GM12878 (cell line): Measurements from ENCODE around the gene ZDHHC19. TPM values are rescaled to one million over a fixed set of nuclear protein-coding genes. Genes with fewer than 3 reads are reported as not detected.

Experiments used
- ATAC-seq: fragments of 200-7000 bp; cut with Tn5 transposase; 3 replicates; pipeline ENCODE4 v1.9.1; 2020; ENCODE audit warnings: mild to moderate bottlenecking, moderate library complexity
- BruUV-seq: library from RNA; stranded (reverse); fragments of 400-500 nt; replicated peaks from 2 replicates; lab custom pipeline; 2021; lab: Mats Ljungman, UMichigan
- CTCF ChIA-PET: fragments of 300-600 bp; sonication (Branson Sonifier 250); formaldehyde crosslinking; extraction: SDS; loops from one replicate; lab custom pipeline; 2021; ENCODE audit warnings: inconsistent platforms; lab: Yijun Ruan, JAX
- POLR2A ChIA-PET: fragments of 350-600 bp; formaldehyde crosslinking; extraction: SDS; loops from one replicate; lab custom pipeline; 2021; ENCODE audit warnings: inconsistent platforms; lab: Charles Lee
- RAD21 ChIA-PET: fragments of 300-600 bp; sonication (Branson Sonifier 250); formaldehyde crosslinking; loops from one replicate; lab custom pipeline; 2023; ENCODE audit warnings: antibody characterized with exemption; ENCODE audit not compliant: unreplicated experiment; lab: Charles Lee
- SMC1A ChIA-PET: fragments of 300-600 bp; sonication (Branson Sonifier 250); formaldehyde crosslinking; loops from one replicate; lab custom pipeline; 2023; ENCODE audit not compliant: unreplicated experiment, uncharacterized antibody; lab: Charles Lee
- DNase-seq: peaks from one replicate; pipeline ENCODE4 v3.0.0-alpha.2; 2011; ENCODE audit warnings: low read depth, low spot score
- FAIRE-seq: peaks from 3 replicates; lab custom pipeline; 2011; peaks lifted over from hg19 to GRCh38; lab: Jason Lieb, UNC
- H2AFZ ChIP-seq: 2 replicates; pipeline ENCODE4 v1.6.0; 2011; ENCODE audit warnings: low read depth, low read length, control low read depth; ENCODE audit not compliant: control insufficient read depth
- H3K27ac ChIP-seq: 2 replicates; pipeline ENCODE4 v1.5.1; 2011; ENCODE audit warnings: control low read depth; ENCODE audit not compliant: control insufficient read depth, insufficient read depth
- H3K27me3 ChIP-seq, 2 experiments: replicated peaks in 1 of 2; 2 replicates each; pipeline versions ENCODE4 v1.6.0 to v1.6.1; 2011; ENCODE audit warnings: low read length in 1 of 2; ENCODE audit not compliant: control insufficient read depth in 2 of 2, insufficient read depth in 2 of 2
- H3K36me3 ChIP-seq, 2 experiments: 2 replicates each; pipeline ENCODE4 v1.5.1; 2011; ENCODE audit warnings: low read length in 1 of 2; ENCODE audit not compliant: control insufficient read depth in 2 of 2, insufficient read depth in 2 of 2
- H3K4me1 ChIP-seq: 2 replicates; pipeline ENCODE4 v1.6.1; 2011; ENCODE audit warnings: mild to moderate bottlenecking, low read length, moderate library complexity, mixed read lengths; ENCODE audit not compliant: control insufficient read depth, insufficient read depth
- H3K4me2 ChIP-seq: 2 replicates; pipeline ENCODE4 v1.6.0; 2011; ENCODE audit warnings: control low read depth; ENCODE audit not compliant: control insufficient read depth, insufficient read depth
- H3K4me3 ChIP-seq: fragments of 200-600 bp; sonication (generic); 2 replicates; pipeline ENCODE4 v1.5.1; 2016
- H3K79me2 ChIP-seq: 2 replicates; pipeline ENCODE4 v1.6.0; 2011; ENCODE audit warnings: low read length; ENCODE audit not compliant: control insufficient read depth, insufficient read depth
- H3K9ac ChIP-seq: 2 replicates; pipeline ENCODE4 v1.8.0; 2011; ENCODE audit warnings: low read length, control low read depth, mixed read lengths; ENCODE audit not compliant: control insufficient read depth, insufficient read depth
- H3K9me3 ChIP-seq: replicated peaks from 3 replicates; pipeline ENCODE4 v1.5.1; 2011; ENCODE audit warnings: mild to moderate bottlenecking, low read length; ENCODE audit not compliant: control insufficient read depth, insufficient read depth
- H4K20me1 ChIP-seq: 2 replicates; pipeline ENCODE4 v1.6.0; 2011; ENCODE audit not compliant: control insufficient read depth, insufficient read depth
- BHLHE40 ChIP-seq, 2 experiments: fragments of 450-650 bp in 1 of 2; IDR thresholded peaks; 2 replicates each; pipeline ENCODE4 v1.6.1; 2011 to 2017; ENCODE audit warnings: low read depth in 2 of 2, borderline replicate concordance in 1 of 2, improper control_type of control experiment in 1 of 2, low read length in 1 of 2, mild to moderate bottlenecking in 1 of 2
- EZH2 ChIP-seq: IDR thresholded peaks from 2 replicates; pipeline ENCODE4 v1.6.1; 2012; ENCODE audit warnings: low read depth, mild to moderate bottlenecking, control low read depth, inconsistent platforms, low read length, borderline replicate concordance; ENCODE audit not compliant: control insufficient read depth
- FOXM1 ChIP-seq: IDR thresholded peaks from 2 replicates; pipeline ENCODE4 v1.6.1; 2012; ENCODE audit warnings: low read depth, mild to moderate bottlenecking, inconsistent platforms, low read length, moderate library complexity
- NFIC ChIP-seq: IDR thresholded peaks from 2 replicates; pipeline ENCODE4 v1.6.1; 2012; ENCODE audit warnings: low read depth, mild to moderate bottlenecking, inconsistent platforms, low read length, moderate library complexity
- PAX8 ChIP-seq: fragments of 450-650 bp; IDR thresholded peaks from 2 replicates; pipeline ENCODE4 v1.6.1; 2017; ENCODE audit warnings: mild to moderate bottlenecking, moderate library complexity
- RB1 ChIP-seq: fragments of 450-650 bp; formaldehyde crosslinking; IDR thresholded peaks from 2 replicates; pipeline ENCODE4 v1.6.1; 2017; ENCODE audit warnings: mild to moderate bottlenecking, borderline replicate concordance
- RELA ChIP-seq: fragments of 450-650 bp; IDR thresholded peaks from 2 replicates; pipeline ENCODE4 v1.8.0; 2014; ENCODE audit warnings: borderline replicate concordance; ENCODE audit not compliant: partially characterized antibody
- SPI1 ChIP-seq: IDR thresholded peaks from 2 replicates; pipeline ENCODE4 v1.6.1; 2011; ENCODE audit warnings: low read depth, mild to moderate bottlenecking, low read length, moderate library complexity, borderline replicate concordance; ENCODE audit not compliant: insufficient read depth
- SRF ChIP-seq, 2 experiments: IDR thresholded peaks; 2 replicates each; pipeline ENCODE4 v1.6.1; 2011; ENCODE audit warnings: low read depth in 2 of 2, low read length in 2 of 2, mild to moderate bottlenecking in 1 of 2, moderate library complexity in 1 of 2
- SUPT20H ChIP-seq: IDR thresholded peaks from 2 replicates; pipeline ENCODE4 v1.6.1; 2011; ENCODE audit warnings: low read depth, mild to moderate bottlenecking, low read length, moderate library complexity, borderline replicate concordance; ENCODE audit not compliant: control insufficient read depth
- TCF7 ChIP-seq: IDR thresholded peaks from 2 replicates; pipeline ENCODE4 v1.6.1; 2014; ENCODE audit warnings: antibody characterized with exemption, borderline replicate concordance
- ZNF207 ChIP-seq: fragments of 450-650 bp; IDR thresholded peaks from 2 replicates; pipeline ENCODE4 v1.6.1; 2014; ENCODE audit warnings: antibody characterized with exemption, mild to moderate bottlenecking, borderline replicate concordance
- WGBS: methylation state at CpG from one replicate; pipeline ENCODE4 v1.1.6; 2016; ENCODE audit warnings: low lambda C conversion rate; ENCODE audit not compliant: insufficient replicate concordance, insufficient coverage; ENCODE audit errors: missing lambda C conversion rate; 5-methylcytosine and 5-hydroxymethylcytosine counted together
- in situ Hi-C: fragments of 300-500 bp; cut with MboI; formaldehyde crosslinking; loops from 9 replicates; pipeline ENCODE4 v1.14.3; 2018; ENCODE audit warnings: mixed read lengths
- intact Hi-C: fragments of 100-400 bp; cut with micrococcal nuclease; formaldehyde crosslinking; loops from one replicate; pipeline ENCODE4 v1.14.2; 2022; ENCODE audit not compliant: unreplicated experiment
- polyA plus RNA-seq, 11 experiments: library from polyadenylated mRNA; depleted of rRNA in 4 of 11; unstranded in 6 of 11; stranded (reverse) in 5 of 11; fragments of >200 nt; fragmentation: Nextera tagmentation in 4 of 11; fragmentation: Illumina TruSeq in 1 of 11; extraction: Ambion mirVana in 4 of 11; extraction: Trizol in 1 of 11; gene quantifications; 1 replicate in 1 of 11; 2 replicates in 10 of 11; pipeline versions ENCODE4 v1.2.1 to v1.2.3, GENCODE V29; 2011 to 2016; ENCODE audit warnings: inconsistent platforms in 2 of 11, missing spikeins in 2 of 11, low read depth in 1 of 11
- total RNA-seq, 4 experiments: library from RNA; depleted of rRNA in 3 of 4; stranded (reverse); fragments of >200 nt in 3 of 4; fragmentation: Illumina TruSeq in 1 of 4; extraction: Trizol in 1 of 4; gene quantifications; 2 replicates each; pipeline versions ENCODE4 v1.2.1 to v1.2.3, GENCODE V29; 2013 to 2021
- TF ChIP-seq, protein P1 (sequence below): fragments of 450-650 bp; IDR thresholded peaks from 2 replicates; pipeline ENCODE4 v1.6.1; 2018; ENCODE audit warnings: borderline replicate concordance, mild to moderate bottlenecking; ENCODE audit not compliant: partially characterized antibody
- TF ChIP-seq, protein P2 (sequence below): IDR thresholded peaks from 2 replicates; pipeline ENCODE4 v1.6.1; 2012; ENCODE audit warnings: low read depth, low read length, improper control_type of control experiment
- TF ChIP-seq, protein P3 (sequence below): IDR thresholded peaks from 2 replicates; pipeline ENCODE4 v1.6.1; 2012; ENCODE audit warnings: improper control_type of control experiment, low read depth, low read length; ENCODE audit not compliant: insufficient replicate concordance

ZDHHC19 gene
- total and polyA plus RNA-seq, 10 of the 15 experiments (the other 5 are each of a cell fraction or from before 2014, with no cell fraction given), result 0.26 TPM; not detected in 9

DNA sequence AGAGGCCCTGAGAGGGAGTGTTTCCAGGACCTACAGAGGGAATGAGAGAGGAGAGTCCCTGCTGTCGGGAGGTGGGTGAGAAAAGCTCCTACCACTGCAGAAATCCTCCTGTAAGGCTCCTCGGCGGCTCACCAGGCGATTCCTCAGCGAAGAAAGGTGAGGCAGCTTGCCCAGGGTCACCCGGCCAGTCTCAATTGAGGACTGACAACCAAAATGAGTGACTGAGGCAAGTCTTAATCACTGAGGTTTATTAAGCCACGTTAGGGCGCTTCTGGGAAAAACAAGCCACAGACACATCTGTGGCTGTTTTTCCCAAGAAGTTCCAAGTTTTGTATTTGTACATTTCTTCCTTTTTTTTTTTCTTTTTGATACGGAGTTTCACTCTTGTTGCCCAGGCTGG lies 48.5 kb downstream of the ZDHHC19 start:
- no peaks in the 10 kb centered on the region for H3K27me3 ChIP-seq
- ATAC-seq, result no peak
- 89% methylated on average over 8 of the region's 9 CpGs for WGBS
- SMC1A ChIA-PET, result interaction anchor here (1.0 to 3.5 kb wide), 2 partner anchors 9 to 24 kb away, joined by 4 to 22 read pairs; no protein-coding TSS in a partner anchor
- H3K36me3 ChIP-seq, result no peaks in the 10 kb centered on the region
- in situ Hi-C loops (no loop called here), intact Hi-C loops (loop anchor here (5.0 kb wide), 1 partner anchor 45 kb away; no protein-coding TSS in a partner anchor)
- FAIRE-seq, result no peak
- H3K79me2 ChIP-seq, result no peaks in the 10 kb centered on the region
- POLR2A ChIA-PET, result no interaction called here
- H3K9ac ChIP-seq, result no peak overlapping the region
- H3K9me3 ChIP-seq, result no peaks in the 10 kb centered on the region
- CTCF ChIA-PET, result interaction anchor here (0.6 to 1.1 kb wide), 2 partner anchors 19 to 65 kb away, joined by 3 read pairs; no protein-coding TSS in a partner anchor
- no peak overlapping the region for H3K27ac ChIP-seq
- DNase-seq, result no peak
- no peaks in the 10 kb centered on the region for H4K20me1 ChIP-seq
- H3K4me2 ChIP-seq, result no peak overlapping the region
- no peak overlapping the region for H3K4me3 ChIP-seq
- no peak overlapping the region for H2AFZ ChIP-seq
- no TSS peak for BruUV-seq
- H3K4me1 ChIP-seq, result peaks cover 12% of the 10 kb centered on the region
- RAD21 ChIA-PET, result interaction anchor here (1.0 kb wide), 1 partner anchor 48 kb away, joined by 3 read pairs; no protein-coding TSS in a partner anchor
- TF ChIP-seq EZH2 (no peak), ZNF207 (no peak), SUPT20H (no peak), NFIC (no peak), FOXM1 (no peak), RB1 (no peak), RELA (no peak), BHLHE40 (IDR thresholded peaks at IDR 0.05; ENCODE audit: borderline replicate concordance in 1 of 2, low read depth in 2 of 2, low read length in 1 of 2) (no peak), SRF (IDR thresholded peaks at IDR 0.05; ENCODE audit: low read depth in 2 of 2, low read length in 2 of 2) (no peak), SPI1 (no peak), PAX8 (no peak), TCF7 (no peak)
- TF ChIP-seq, protein P1, sequence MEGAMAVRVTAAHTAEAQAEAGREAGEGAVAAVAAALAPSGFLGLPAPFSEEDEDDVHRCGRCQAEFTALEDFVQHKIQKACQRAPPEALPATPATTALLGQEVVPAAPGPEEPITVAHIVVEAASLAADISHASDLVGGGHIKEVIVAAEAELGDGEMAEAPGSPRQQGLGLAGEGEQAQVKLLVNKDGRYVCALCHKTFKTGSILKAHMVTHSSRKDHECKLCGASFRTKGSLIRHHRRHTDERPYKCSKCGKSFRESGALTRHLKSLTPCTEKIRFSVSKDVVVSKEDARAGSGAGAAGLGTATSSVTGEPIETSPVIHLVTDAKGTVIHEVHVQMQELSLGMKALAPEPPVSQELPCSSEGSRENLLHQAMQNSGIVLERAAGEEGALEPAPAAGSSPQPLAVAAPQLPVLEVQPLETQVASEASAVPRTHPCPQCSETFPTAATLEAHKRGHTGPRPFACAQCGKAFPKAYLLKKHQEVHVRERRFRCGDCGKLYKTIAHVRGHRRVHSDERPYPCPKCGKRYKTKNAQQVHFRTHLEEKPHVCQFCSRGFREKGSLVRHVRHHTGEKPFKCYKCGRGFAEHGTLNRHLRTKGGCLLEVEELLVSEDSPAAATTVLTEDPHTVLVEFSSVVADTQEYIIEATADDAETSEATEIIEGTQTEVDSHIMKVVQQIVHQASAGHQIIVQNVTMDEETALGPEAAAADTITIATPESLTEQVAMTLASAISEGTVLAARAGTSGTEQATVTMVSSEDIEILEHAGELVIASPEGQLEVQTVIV, result no peak
- TF ChIP-seq, protein P2, sequence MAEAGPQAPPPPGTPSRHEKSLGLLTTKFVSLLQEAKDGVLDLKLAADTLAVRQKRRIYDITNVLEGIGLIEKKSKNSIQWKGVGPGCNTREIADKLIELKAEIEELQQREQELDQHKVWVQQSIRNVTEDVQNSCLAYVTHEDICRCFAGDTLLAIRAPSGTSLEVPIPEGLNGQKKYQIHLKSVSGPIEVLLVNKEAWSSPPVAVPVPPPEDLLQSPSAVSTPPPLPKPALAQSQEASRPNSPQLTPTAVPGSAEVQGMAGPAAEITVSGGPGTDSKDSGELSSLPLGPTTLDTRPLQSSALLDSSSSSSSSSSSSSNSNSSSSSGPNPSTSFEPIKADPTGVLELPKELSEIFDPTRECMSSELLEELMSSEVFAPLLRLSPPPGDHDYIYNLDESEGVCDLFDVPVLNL, result no peak
- TF ChIP-seq, protein P3, sequence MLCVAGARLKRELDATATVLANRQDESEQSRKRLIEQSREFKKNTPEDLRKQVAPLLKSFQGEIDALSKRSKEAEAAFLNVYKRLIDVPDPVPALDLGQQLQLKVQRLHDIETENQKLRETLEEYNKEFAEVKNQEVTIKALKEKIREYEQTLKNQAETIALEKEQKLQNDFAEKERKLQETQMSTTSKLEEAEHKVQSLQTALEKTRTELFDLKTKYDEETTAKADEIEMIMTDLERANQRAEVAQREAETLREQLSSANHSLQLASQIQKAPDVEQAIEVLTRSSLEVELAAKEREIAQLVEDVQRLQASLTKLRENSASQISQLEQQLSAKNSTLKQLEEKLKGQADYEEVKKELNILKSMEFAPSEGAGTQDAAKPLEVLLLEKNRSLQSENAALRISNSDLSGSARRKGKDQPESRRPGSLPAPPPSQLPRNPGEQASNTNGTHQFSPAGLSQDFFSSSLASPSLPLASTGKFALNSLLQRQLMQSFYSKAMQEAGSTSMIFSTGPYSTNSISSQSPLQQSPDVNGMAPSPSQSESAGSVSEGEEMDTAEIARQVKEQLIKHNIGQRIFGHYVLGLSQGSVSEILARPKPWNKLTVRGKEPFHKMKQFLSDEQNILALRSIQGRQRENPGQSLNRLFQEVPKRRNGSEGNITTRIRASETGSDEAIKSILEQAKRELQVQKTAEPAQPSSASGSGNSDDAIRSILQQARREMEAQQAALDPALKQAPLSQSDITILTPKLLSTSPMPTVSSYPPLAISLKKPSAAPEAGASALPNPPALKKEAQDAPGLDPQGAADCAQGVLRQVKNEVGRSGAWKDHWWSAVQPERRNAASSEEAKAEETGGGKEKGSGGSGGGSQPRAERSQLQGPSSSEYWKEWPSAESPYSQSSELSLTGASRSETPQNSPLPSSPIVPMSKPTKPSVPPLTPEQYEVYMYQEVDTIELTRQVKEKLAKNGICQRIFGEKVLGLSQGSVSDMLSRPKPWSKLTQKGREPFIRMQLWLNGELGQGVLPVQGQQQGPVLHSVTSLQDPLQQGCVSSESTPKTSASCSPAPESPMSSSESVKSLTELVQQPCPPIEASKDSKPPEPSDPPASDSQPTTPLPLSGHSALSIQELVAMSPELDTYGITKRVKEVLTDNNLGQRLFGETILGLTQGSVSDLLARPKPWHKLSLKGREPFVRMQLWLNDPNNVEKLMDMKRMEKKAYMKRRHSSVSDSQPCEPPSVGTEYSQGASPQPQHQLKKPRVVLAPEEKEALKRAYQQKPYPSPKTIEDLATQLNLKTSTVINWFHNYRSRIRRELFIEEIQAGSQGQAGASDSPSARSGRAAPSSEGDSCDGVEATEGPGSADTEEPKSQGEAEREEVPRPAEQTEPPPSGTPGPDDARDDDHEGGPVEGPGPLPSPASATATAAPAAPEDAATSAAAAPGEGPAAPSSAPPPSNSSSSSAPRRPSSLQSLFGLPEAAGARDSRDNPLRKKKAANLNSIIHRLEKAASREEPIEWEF, result no peak
